ENCODE measurements around the gene BOLA3. TPM values are rescaled to one million over a fixed set of nuclear protein-coding genes. Genes with fewer than 3 reads are reported as not detected.
"Not testable (repeated sequence)": the region's sequence is repeated elsewhere in the genome, so short reads cannot be mapped to it uniquely, and the experiment has no call there.

Gene BOLA3
- total RNA-seq, 1 donor from 2014 or later = 24.3 TPM

GRCh38 chr2:74149247-74149525 is 1.5 kb upstream of the BOLA3 start:
- no peak for DNase-seq (ENCODE audit: low read depth)

DNA sequence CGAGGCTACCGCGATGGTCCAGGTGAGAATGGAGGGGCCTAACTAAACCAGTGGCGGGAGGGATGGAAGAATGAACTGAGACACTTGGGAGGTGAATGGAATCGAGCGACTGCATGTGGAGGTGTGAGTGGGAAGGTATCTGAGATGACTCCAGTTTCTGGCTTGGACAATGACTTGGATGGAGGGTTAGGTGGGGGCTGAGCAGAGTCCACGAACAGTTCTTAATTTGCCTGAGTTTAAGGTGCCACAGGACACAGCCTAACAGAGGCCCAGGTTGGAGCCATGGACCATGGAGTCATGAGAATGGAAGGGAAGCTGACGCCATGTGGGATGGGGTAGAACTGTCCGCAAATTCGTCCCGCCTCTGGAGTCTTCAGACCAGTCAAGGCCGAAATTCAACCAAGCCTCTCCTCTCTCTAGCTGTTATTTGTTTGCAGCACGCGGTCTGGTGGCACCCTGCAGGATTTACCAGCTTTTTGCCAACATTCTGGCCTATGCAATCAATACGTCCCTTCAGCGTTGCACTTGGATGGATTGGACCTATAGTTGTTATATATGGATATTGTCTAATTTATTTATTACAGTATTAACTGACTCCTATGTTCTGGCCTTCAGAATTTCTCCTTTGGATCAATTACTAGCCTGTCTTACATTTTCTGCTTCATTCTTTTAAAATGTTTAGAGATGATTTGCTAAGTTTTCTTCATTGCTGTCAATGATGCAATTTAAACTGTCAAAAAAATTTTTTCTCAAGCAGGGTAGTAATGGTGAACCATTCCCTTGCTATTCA is 940 bp upstream of the BOLA3 start:
- DNase-seq (ENCODE audit: low read depth) = no peak

DNA sequence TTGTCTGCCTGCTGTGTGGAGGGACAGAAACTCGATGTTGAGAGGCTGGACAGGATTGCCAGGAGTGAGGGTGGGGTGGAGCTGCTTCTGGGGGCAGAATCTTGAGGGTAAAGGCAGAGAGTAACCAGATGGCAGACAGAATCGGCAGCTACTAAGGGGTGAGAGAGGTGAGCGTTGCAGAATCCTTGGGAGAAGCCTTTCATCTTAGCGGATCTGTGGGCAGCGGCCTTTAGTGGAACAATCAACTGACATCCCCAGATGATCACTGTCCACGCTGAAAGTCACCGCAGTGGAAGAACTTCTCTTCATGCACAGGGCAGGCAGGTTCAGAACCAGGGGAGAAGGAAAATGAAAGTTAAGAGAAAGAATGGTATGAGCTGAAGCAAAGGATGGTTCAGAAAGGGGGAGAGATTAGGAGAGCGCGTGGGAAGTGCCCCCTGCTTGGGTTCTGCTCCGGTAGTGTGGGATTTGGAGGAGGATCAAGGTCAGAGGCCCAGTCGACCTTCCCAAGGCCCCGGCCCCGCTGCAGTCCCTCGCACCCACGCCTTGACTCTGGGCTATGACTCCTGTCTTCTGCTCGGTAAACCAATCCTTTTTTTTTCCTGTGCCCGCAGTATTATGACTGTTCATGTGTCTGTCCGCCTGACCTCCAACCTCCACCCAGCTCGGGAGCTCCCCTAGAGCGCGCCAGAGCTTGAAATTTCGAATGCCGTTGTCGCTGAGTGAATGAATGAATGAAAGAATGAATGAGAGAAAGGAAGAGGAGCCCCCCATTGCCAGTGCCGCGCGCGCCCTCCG is 584 bp downstream of the BOLA3 start:
- peak; percentile 54 for DNase-seq (ENCODE audit: low read depth)

GRCh38 chr2:74142340-74142739 is 5.4 kb downstream of the BOLA3 start:
- DNase-seq (ENCODE audit: low read depth) = no peak

DNA sequence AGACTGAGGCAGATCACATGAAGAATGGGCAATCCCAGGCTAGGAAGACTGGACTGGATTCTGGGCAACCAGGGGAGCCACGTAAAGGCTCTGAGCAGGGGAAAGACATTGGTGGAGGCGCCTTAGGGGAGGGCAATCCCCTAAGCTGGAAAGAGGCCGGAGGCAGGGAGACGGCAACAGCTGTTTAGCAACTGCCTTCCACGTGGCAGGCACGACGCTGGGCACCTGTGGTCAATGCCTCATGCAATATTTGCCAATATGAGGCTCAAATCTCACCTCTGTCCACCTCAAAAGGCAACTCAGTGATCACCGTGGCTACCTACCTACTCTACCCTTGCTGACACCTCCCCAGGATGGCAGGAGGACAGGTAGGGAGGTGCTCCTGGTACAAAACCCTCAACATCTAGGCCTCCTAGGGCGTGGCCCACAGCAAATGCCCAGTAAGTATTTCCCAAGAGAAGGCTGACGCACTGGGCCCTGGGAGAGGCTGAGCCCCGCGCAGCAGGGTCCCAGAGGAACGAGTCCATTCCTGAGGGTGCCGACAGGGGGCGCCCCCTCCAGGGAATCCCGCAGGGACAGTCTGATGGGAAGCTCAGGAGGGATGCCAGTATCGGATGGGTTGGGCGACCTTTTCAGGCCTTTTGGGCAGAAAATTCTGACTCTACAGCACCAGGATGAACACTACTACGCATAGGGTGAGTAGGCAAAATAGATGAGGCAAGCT is 8.9 kb downstream of the BOLA3 start:
- DNase-seq (ENCODE audit: low read depth) = no peak

GRCh38 chr2:74137651-74138599 is 9.8 kb downstream of the BOLA3 start:
- no peak for DNase-seq (ENCODE audit: low read depth)

GRCh38 chr2:74131901-74132300 is 15.8 kb downstream of the BOLA3 start:
- DNase-seq (ENCODE audit: low read depth) = no peak

GRCh38 chr2:74130211-74130995 is 17.3 kb downstream of the BOLA3 start:
- DNase-seq (ENCODE audit: low read depth) = peak; percentile 36

- DNase-seq (ENCODE audit: low read depth) = no peak
These were observed 19.5 kb downstream of the BOLA3 start for GRCh38 chr2:74128206-74128605.

DNA sequence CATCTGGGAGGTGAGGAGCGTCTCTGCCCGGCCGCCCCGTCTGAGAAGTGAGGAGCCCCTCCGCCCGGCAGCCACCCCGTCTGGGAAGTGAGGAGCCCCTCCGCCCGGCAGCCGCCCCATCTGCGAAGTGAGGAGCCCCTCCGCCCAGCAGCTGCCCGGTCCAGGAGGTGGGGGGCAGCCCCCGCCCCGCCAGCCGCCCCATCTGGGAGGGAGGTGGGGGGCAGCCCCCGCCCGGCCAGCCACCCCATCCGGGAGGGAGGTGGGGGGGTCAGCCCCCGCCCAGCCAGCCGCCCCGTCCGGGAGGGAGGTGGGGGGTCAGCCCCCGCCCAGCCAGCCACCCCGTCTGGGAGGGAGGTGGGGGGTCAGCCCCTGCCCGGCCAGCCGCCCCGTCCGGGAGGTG is 23.8 kb downstream of the BOLA3 start:
- not testable (repeated sequence) for DNase-seq (ENCODE audit: low read depth)

- DNase-seq (ENCODE audit: low read depth) = not testable (repeated sequence)
These were observed 25.9 kb downstream of the BOLA3 start for GRCh38 chr2:74121846-74122245.

DNA sequence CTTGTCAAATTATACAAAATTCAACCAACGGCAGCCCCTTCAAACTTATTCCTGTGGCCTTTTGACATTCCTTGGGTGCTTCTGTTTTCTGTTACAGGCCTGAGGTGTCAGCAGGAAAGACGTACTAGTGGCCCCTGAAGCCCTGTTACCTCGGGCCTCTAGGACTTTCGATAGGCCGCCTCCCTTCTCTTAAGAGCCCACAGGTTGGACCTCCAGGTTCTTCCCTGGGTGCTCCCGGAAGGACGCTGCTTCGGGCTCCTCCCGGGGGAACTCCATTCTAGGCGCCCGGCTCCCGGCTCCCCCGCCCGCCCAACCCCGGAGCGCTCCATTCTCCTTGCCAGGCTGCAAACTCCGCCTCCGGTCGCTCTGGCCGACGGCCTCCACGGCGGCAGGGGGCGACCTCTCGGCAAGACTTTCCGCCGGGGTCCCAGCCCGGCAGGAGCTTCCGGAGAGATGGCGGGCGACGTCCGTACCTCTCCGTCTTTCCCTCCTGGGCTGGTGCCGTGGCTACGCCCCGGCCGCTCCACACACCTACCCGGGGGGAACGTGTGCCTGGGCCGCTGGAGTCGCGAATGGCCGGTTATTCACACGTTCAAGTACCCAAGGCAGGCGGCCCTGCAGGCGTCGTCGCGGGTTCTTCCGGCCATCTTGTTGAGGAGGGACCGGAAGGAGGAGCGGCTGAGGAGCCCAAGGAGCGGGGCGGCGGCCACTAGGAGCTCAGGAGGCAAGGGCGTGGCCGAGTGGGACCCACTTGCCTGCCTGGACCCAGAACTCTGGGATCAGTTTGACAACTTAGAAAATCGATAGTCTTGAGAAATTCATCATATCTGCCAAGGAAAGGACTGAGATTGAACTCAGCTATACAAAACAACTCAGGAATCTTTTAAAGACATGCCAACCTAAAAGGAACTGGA is 27.5 kb downstream of the BOLA3 start:
- DNase-seq (ENCODE audit: low read depth) = peak; percentile 60

GRCh38 chr2:74119339-74119738 is 28.4 kb downstream of the BOLA3 start:
- peak; percentile 41 for DNase-seq (ENCODE audit: low read depth)

DNA sequence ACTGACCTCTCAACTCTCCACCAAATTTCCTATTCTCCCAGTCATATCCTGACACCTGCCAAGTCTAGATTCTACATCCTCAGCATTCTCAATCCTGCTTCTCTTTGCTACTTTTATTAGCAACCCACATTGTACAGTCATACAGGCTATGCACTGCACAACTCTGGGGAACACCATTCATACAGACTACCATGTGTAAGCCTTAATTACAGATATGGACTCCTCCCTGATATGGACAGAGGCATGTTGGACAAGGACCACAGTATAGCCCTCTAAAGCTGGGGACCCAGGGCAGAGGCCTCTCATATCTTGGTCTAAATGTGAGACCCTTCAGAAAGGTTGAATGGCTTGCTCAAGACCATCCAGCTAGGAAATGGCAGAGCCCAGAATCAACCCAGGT is 36.3 kb downstream of the BOLA3 start:
- DNase-seq (ENCODE audit: low read depth) = no peak

GRCh38 chr2:74110537-74110936 is 37.2 kb downstream of the BOLA3 start:
- DNase-seq (ENCODE audit: low read depth) = no peak

DNA sequence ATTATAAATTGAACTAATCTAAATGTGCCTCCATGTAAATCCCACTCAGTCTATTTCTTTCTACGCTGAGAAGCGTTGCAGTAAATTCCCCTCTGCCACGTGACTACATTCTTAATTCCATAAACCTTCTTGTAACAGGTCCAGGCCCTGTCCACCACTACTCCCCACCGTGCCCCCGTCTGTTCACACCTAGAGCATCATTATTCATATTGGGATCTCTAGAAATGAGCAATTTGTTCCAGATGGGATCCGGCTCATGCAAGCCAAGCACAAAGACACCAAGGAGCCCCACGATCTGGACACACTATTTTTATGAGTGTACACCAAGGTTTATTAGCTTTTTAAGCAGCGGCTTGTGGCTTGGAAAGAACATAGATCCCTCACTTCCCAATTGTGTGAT is 38.2 kb downstream of the BOLA3 start:
- DNase-seq (ENCODE audit: low read depth) = no peak

GRCh38 chr2:74107071-74107470 is 40.6 kb downstream of the BOLA3 start:
- DNase-seq (ENCODE audit: low read depth) = no peak

- no peak for DNase-seq (ENCODE audit: low read depth)
These were observed 42.3 kb downstream of the BOLA3 start for GRCh38 chr2:74105413-74105812.

GRCh38 chr2:74104839-74105238 is 42.9 kb downstream of the BOLA3 start:
- DNase-seq (ENCODE audit: low read depth) = no peak

DNA sequence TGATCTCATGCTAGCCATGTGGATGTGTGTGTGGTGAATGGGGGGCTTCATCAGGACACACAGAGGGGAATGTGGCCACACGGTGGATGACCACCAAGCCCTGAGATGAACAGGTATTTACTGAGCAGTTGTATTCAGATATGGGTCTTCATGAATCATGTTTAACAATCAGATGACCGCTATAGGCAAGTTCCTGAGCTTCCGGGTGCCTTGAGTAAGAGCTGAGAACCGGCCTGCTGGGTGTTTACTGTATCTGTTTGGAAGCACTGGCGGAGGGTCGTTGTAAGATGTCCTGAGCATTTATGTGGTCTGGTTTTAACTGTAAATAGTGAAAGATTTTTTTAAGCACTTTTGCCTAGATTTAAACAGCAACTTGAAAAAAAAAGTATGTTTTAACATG is 43.9 kb downstream of the BOLA3 start:
- DNase-seq (ENCODE audit: low read depth) = no peak
